Left lung (tissue), 10 donors: ENCODE measurements around the gene KIF17. TPM values are rescaled to one million over a fixed set of nuclear protein-coding genes. Genes with fewer than 3 reads are reported as not detected.
A peak's percentile ranks its signal among the peaks of the same experiment; 100 is the strongest.

Experiments used
- ATAC-seq: fragments of 200-7000 bp; cut with Tn5 transposase; one replicate; pipeline ENCODE4 v1.9.1; 2020; ENCODE audit warnings: moderate library complexity
- DNase-seq, 4 donors: peaks; one replicate each; pipeline ENCODE4 v3.0.0-alpha.2; 2013 to 2020
- H3K27ac ChIP-seq, 2 donors: fragments of 200-600 bp; sonication (generic) in 1 of 2; one replicate each; pipeline versions ENCODE4 v1.5.0 to v1.8.0; 2020 to 2021
- H3K27me3 ChIP-seq, 2 donors: fragments of 200-600 bp; sonication (generic) in 1 of 2; one replicate each; pipeline versions ENCODE4 v1.5.0 to v1.8.0; 2020 to 2021
- H3K36me3 ChIP-seq, 2 donors: fragments of 200-600 bp; sonication (generic) in 1 of 2; one replicate each; pipeline versions ENCODE4 v1.5.0 to v1.8.0; 2020 to 2021
- H3K4me1 ChIP-seq, 2 donors: fragments of 200-600 bp; one replicate each; pipeline ENCODE4 v1.8.0; 2021
- H3K4me3 ChIP-seq, 2 donors: fragments of 200-600 bp; sonication (generic) in 1 of 2; one replicate each; pipeline versions ENCODE4 v1.5.0 to v1.8.0; 2020 to 2021; ENCODE audit warnings: mild to moderate bottlenecking in 1 of 2
- H3K9me3 ChIP-seq, 2 donors: fragments of 200-600 bp; sonication (generic) in 1 of 2; one replicate each; pipeline versions ENCODE4 v1.5.0 to v1.8.0; 2020 to 2021
- CTCF ChIP-seq, 2 donors: fragments of 200-600 bp; sonication (generic) in 1 of 2; IDR thresholded peaks; one replicate each; pipeline versions ENCODE4 v1.5.0 to v1.8.0; 2021; ENCODE audit warnings: antibody characterized with exemption in 2 of 2
- intact Hi-C, 2 donors: fragments of 100-400 bp; cut with DNase I; formaldehyde crosslinking; loops; one replicate each; pipeline versions ENCODE4 v1.11.2 to v1.14.2; 2022
- polyA plus RNA-seq, 6 donors: library from polyadenylated mRNA; unstranded; fragments of 120-200 nt; gene quantifications; one replicate each; pipeline ENCODE4 v1.2.1, GENCODE V29; 2013; ENCODE audit not compliant: insufficient read length in 6 of 6
- total RNA-seq, 2 donors: library from RNA; stranded (reverse); fragmentation: NEBNext Ultra II Directional; extraction: Animal tissue kit (Norgen Biotek cat#: 25700); gene quantifications; one replicate each; pipeline ENCODE4 v1.2.1, GENCODE V29; 2021
- donor health status: DM: no; HTN: yes; CAD: no.
- donor health status: DM: no; HTN: no; CAD: no.

KIF17 gene
- total and polyA plus RNA-seq, 8 donors = 4.1 to 12.1 (median 7.8) TPM

GRCh38 chr1:20686883-20687725 lies 30.7 kb downstream of the KIF17 start:
- no peak for ATAC-seq
- intact Hi-C loops = no loop called here
- Histone ChIP-seq H3K27me3 (no peaks in the 10 kb centered on the region), H3K36me3 (no peaks in the 10 kb centered on the region), H3K4me3 (no peak overlapping the region), H3K9me3 (no peaks in the 10 kb centered on the region), H3K27ac (no peak overlapping the region), H3K4me1 (peaks cover 0 to 6% of the 10 kb centered on the region in 2 donors)
- DNase-seq = no peak
- TF ChIP-seq CTCF (IDR thresholded peaks at IDR 0.05) = no peak

- no peak for DNase-seq
- no peak for TF ChIP-seq CTCF (IDR thresholded peaks at IDR 0.05)
- Histone ChIP-seq H3K9me3 (no peaks in the 10 kb centered on the region), H3K27ac (peak overlapping the region; percentile 75 to 80), H3K36me3 (no peaks in the 10 kb centered on the region), H3K27me3 (no peaks in the 10 kb centered on the region), H3K4me1 (peaks cover 0 to 6% of the 10 kb centered on the region in 2 donors), H3K4me3 (no peak overlapping the region)
- intact Hi-C loops = no loop called here
- no peak for ATAC-seq
Measured at GRCh38 chr1:20685741-20686140, 32.1 kb downstream of the KIF17 start.

- intact Hi-C loops = no loop called here
- no peak for TF ChIP-seq CTCF (IDR thresholded peaks at IDR 0.05)
- no peaks in the 10 kb centered on the region for H3K27me3 ChIP-seq
- peak overlapping the region; percentile 75 to 80 for H3K27ac ChIP-seq
- DNase-seq = peak in 1 of 4 donors; percentile 40
- no peaks in the 10 kb centered on the region for H3K9me3 ChIP-seq
- H3K36me3 ChIP-seq = no peaks in the 10 kb centered on the region
- peak; percentile 31 for ATAC-seq
- H3K4me3 ChIP-seq = peak overlapping the region in 1 of 2 donors; percentile 39
- peaks cover 0 to 6% of the 10 kb centered on the region in 2 donors for H3K4me1 ChIP-seq
Measured at GRCh38 chr1:20685099-20685662, 32.6 kb downstream of the KIF17 start.

GRCh38 chr1:20684651-20685050 lies 33.2 kb downstream of the KIF17 start:
- no peaks in the 10 kb centered on the region for H3K27me3 ChIP-seq
- peak overlapping the region; percentile 75 to 80 for H3K27ac ChIP-seq
- no peaks in the 10 kb centered on the region for H3K36me3 ChIP-seq
- TF ChIP-seq CTCF (IDR thresholded peaks at IDR 0.05) = no peak
- no peak for ATAC-seq
- no peak for DNase-seq
- intact Hi-C loops = no loop called here
- H3K9me3 ChIP-seq = no peaks in the 10 kb centered on the region
- peak overlapping the region in 1 of 2 donors; percentile 39 for H3K4me3 ChIP-seq
- H3K4me1 ChIP-seq = peaks cover 0 to 6% of the 10 kb centered on the region in 2 donors

GRCh38 chr1:20684050-20684620 lies 33.7 kb downstream of the KIF17 start:
- peak overlapping the region in 1 of 2 donors; percentile 39 for H3K4me3 ChIP-seq
- intact Hi-C loops = no loop called here
- peak overlapping the region; percentile 75 to 80 for H3K27ac ChIP-seq
- H3K27me3 ChIP-seq = no peaks in the 10 kb centered on the region
- no peak for ATAC-seq
- H3K9me3 ChIP-seq = no peaks in the 10 kb centered on the region
- no peak for DNase-seq
- no peaks in the 10 kb centered on the region for H3K36me3 ChIP-seq
- peaks cover 0 to 6% of the 10 kb centered on the region in 2 donors for H3K4me1 ChIP-seq
- no peak for TF ChIP-seq CTCF (IDR thresholded peaks at IDR 0.05)
